ENCODE data around the gene FOXK2.

Gene FOXK2

GRCh38 chr17:82565551-82565950 lies 46.0 kb downstream of the FOXK2 start:
- no peak for TF ChIP-seq NFIC (IDR thresholded peaks at IDR 0.05)
- no peak for TF ChIP-seq RAD21 (IDR thresholded peaks at IDR 0.05; ENCODE audit: low read depth)
- TF ChIP-seq TAF1 (IDR thresholded peaks at IDR 0.05; ENCODE audit: low read depth), result no peak
- no peak for TF ChIP-seq CREB1 (IDR thresholded peaks at IDR 0.05; ENCODE audit: low read depth)
- no peak for TF ChIP-seq REST (IDR thresholded peaks at IDR 0.05; ENCODE audit: low read depth)
- TF ChIP-seq YY1 (IDR thresholded peaks at IDR 0.05; ENCODE audit: low read depth), result no peak
- TF ChIP-seq USF1 (IDR thresholded peaks at IDR 0.05), result no peak
- no peak for TF ChIP-seq MAX (IDR thresholded peaks at IDR 0.05)
- TF ChIP-seq EGR1 (IDR thresholded peaks at IDR 0.05), result no peak
- TF ChIP-seq TCF12 (IDR thresholded peaks at IDR 0.05; ENCODE audit: low read depth), result no peak
- TF ChIP-seq EP300 (IDR thresholded peaks at IDR 0.05; ENCODE audit: borderline replicate concordance), result no peak
- TF ChIP-seq CEBPB (IDR thresholded peaks at IDR 0.05), result no peak

- no peak for TF ChIP-seq RAD21 (IDR thresholded peaks at IDR 0.05; ENCODE audit: low read depth)
- no peak for TF ChIP-seq TAF1 (IDR thresholded peaks at IDR 0.05; ENCODE audit: low read depth)
- no peak for TF ChIP-seq YY1 (IDR thresholded peaks at IDR 0.05; ENCODE audit: low read depth)
- TF ChIP-seq FOXM1 (IDR thresholded peaks at IDR 0.05; ENCODE audit: borderline replicate concordance, low read depth), result no peak
- TF ChIP-seq TEAD4 (IDR thresholded peaks at IDR 0.05), result no peak
- TF ChIP-seq NFIC (IDR thresholded peaks at IDR 0.05), result no peak
- TF ChIP-seq ZBTB7A (IDR thresholded peaks at IDR 0.05; ENCODE audit: low read depth), result no peak
- TF ChIP-seq EGR1 (IDR thresholded peaks at IDR 0.05), result no peak
- TF ChIP-seq REST (IDR thresholded peaks at IDR 0.05; ENCODE audit: low read depth), result no peak
- no peak for TF ChIP-seq EP300 (IDR thresholded peaks at IDR 0.05; ENCODE audit: borderline replicate concordance)
- TF ChIP-seq CREB1 (IDR thresholded peaks at IDR 0.05; ENCODE audit: low read depth), result no peak
Observed at GRCh38 chr17:82566129-82566960, 46.8 kb downstream of the FOXK2 start.

- no peak for TF ChIP-seq NFIC (IDR thresholded peaks at IDR 0.05)
- TF ChIP-seq CREB1 (IDR thresholded peaks at IDR 0.05; ENCODE audit: low read depth), result no peak
- no peak for TF ChIP-seq MAX (IDR thresholded peaks at IDR 0.05)
- no peak for TF ChIP-seq REST (IDR thresholded peaks at IDR 0.05; ENCODE audit: low read depth)
- no peak for TF ChIP-seq FOXM1 (IDR thresholded peaks at IDR 0.05; ENCODE audit: borderline replicate concordance, low read depth)
- TF ChIP-seq CEBPB (IDR thresholded peaks at IDR 0.05), result no peak
- TF ChIP-seq EGR1 (IDR thresholded peaks at IDR 0.05), result no peak
- no peak for TF ChIP-seq RAD21 (IDR thresholded peaks at IDR 0.05; ENCODE audit: low read depth)
- TF ChIP-seq EP300 (IDR thresholded peaks at IDR 0.05; ENCODE audit: borderline replicate concordance), result no peak
- no peak for TF ChIP-seq YY1 (IDR thresholded peaks at IDR 0.05; ENCODE audit: low read depth)
- TF ChIP-seq USF1 (IDR thresholded peaks at IDR 0.05), result no peak
- no peak for TF ChIP-seq ZBTB7A (IDR thresholded peaks at IDR 0.05; ENCODE audit: low read depth)
- TF ChIP-seq TEAD4 (IDR thresholded peaks at IDR 0.05), result no peak
- no peak for TF ChIP-seq TCF12 (IDR thresholded peaks at IDR 0.05; ENCODE audit: low read depth)
- no peak for TF ChIP-seq TAF1 (IDR thresholded peaks at IDR 0.05; ENCODE audit: low read depth)
Observed at GRCh38 chr17:82567286-82567685, 47.8 kb downstream of the FOXK2 start.

GRCh38 chr17:82568997-82569393 lies 49.5 kb downstream of the FOXK2 start:
- TF ChIP-seq NFIC (IDR thresholded peaks at IDR 0.05), result no peak
- TF ChIP-seq ZBTB7A (IDR thresholded peaks at IDR 0.05; ENCODE audit: low read depth), result no peak
